NOMO-1 treated with dmso at 0.1 percent for 144 hours (cell line): Measurements from ENCODE around the gene DISC1.
"Not testable (repeated sequence)": the region's sequence is repeated elsewhere in the genome, so short reads cannot be mapped to it uniquely, and the experiment has no call there.

Source experiments
- DNase-seq: peaks from one replicate; lab custom pipeline; 2025; ENCODE audit not compliant: unreplicated experiment; lab: John Stamatoyannopoulos, UW

Gene DISC1

GRCh38 chr1:231724876-231725647 lies 98.5 kb downstream of the DISC1 start:
- DNase-seq: peak; percentile 7

DNA sequence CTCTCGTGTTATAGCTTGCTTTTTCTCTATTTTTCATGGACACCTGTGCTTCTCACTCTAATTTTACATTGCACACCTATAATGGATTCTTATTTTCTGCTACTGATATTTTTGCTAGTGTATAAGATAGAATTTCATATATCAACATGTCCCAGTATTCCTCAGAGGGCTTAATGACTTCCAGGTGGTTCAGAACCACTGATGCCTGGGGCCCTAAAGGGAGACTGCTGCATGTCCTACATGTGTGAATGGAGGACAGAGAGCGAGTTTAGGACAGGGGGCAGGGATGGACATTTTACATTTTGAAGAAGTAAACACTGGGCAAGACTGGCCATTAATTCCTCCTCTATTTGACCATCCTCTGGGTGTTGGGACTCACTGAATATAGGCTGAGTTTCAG lies 100.6 kb downstream of the DISC1 start:
- no peak for DNase-seq

DNA sequence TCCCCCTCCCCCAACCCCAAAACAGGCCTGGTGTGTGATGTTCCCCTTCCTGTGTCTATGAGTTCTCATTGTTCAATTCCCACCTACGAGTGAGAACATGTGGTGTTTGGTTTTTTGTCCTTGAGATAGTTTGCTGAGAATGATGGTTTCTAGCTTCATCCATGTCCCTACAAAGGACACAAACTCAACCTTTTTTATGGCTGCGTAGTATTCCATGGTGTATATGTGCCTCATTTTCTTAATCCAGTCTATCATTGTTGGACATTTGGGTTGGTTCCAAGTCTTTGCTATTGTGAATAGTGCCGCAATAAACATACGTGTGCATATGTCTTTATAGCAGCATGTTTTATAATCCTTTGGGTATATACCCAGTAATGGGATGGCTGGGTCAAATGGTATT lies 102.4 kb downstream of the DISC1 start:
- not testable (repeated sequence) for DNase-seq

DNA sequence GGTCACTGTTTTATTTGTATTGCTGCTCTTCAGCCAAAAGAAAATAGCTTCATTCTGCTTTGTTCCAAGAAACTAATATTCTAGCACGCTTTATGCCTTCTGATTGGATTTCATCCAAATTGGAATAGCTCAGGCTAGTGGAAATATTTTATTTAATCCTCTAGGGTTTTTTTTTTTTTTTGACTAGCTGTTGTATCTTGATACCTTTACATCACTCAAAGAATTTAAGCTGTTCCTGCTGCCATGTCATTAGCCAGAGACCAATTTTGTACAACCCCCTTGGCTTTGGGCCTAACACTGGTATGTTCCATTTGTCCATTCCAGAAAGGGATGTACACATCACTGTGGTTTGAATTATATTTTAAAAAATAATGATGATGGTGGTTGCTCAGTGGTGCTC lies 103.0 kb downstream of the DISC1 start:
- no peak for DNase-seq

- DNase-seq: no peak
These were observed 104.7 kb downstream of the DISC1 start for GRCh38 chr1:231731268-231731667.

DNA sequence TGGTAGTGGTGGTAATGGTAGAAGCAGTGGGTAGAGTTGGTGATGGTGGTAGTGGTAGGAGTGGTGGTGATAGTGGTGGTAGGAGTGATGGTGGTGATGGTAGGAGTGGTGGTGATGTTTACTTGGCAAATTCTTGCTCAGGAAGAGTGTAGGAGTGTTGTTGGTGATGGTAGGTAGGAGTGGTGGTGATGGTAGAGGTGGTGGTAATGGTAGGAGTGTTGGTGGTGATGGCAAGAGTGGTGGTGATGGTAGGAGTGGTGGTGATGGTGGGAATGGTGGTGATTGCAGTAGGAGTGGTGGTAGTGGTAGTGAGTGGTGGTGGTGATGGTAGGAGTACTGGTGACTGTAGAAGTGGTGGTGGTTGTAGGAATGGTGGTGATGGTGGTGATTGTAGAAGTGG lies 106.5 kb downstream of the DISC1 start:
- no peak for DNase-seq

DNA sequence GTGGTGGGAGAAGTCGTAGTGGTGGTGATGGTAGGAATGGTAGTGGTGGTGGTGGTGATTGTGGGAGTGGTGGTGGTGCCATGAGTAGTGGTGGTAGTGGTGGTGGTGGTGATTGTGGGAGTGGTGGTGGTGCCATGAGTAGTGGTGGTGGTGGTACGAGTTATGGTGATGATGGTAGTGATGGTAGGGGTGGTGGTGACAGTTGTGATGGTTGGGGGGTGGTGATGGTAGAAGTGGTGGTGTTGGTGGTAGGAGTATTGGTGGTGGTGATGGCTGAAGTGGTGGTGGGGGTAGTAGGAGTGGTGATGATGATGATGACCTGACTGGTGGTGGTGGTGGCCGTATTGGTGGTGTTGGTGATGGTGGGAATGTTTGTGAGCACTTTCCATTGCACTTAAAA lies 107.1 kb downstream of the DISC1 start:
- no peak for DNase-seq

DNA sequence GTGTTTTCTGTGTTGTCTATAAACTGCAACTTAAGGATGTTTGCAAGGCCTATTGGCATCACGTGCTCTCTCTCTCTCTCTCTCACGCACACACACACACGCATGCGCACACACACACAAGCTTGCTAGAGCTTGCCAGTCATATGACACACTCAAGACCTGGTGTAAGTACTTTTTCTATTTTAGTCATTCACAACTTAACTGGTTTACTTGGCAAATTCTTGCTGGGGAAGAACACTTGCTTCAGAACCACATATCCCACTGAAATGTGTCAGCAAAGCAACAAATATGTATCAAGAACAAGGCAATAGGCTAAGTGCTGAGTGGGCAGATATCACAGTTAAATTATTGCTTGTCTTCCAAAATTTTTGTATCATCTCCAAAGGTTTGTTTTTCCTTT lies 107.8 kb downstream of the DISC1 start:
- no peak for DNase-seq

- DNase-seq: no peak
These were observed 108.8 kb downstream of the DISC1 start for GRCh38 chr1:231735411-231735810.

DNA sequence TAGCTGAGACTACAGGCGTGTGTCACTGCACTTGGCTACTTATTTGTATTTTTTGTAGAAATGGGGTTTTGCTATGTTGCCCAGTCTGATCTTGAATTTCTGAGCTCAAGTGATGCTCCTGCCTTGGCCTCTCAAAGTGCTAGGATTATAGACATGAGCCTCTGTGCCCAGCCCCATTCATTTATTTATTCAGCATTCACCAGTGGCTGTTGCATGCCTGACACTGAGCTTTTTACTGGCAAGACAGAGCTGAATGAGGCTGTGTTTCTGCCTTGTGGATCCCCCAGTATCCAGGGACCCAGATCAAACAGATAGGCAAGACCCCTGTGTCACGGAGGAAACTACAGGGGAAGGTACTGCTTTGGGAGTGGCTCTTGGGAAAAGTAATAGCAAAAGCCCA lies 109.4 kb downstream of the DISC1 start:
- no peak for DNase-seq

GRCh38 chr1:231736464-231736863 lies 109.9 kb downstream of the DISC1 start:
- no peak for DNase-seq

DNA sequence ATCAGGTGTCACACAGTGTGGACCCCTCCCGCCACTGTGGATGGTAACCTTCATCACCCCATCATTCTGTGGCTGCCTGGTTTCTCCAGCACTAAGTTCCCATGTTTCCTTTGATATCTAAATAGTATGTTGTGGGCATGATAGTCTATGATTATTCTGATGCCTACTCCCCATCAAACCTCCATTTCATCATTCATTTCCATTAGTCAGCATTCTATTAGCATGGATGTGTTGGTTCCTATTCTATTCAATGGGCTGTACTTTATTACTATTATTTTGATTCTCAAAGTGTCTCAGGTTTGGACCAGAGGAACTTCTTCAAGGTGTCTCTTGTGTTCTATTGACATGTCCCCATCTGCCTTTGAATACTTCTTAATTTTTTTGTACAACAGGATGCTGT lies 112.0 kb downstream of the DISC1 start:
- no peak for DNase-seq

GRCh38 chr1:231743966-231744365 lies 117.4 kb downstream of the DISC1 start:
- DNase-seq: no peak

DNA sequence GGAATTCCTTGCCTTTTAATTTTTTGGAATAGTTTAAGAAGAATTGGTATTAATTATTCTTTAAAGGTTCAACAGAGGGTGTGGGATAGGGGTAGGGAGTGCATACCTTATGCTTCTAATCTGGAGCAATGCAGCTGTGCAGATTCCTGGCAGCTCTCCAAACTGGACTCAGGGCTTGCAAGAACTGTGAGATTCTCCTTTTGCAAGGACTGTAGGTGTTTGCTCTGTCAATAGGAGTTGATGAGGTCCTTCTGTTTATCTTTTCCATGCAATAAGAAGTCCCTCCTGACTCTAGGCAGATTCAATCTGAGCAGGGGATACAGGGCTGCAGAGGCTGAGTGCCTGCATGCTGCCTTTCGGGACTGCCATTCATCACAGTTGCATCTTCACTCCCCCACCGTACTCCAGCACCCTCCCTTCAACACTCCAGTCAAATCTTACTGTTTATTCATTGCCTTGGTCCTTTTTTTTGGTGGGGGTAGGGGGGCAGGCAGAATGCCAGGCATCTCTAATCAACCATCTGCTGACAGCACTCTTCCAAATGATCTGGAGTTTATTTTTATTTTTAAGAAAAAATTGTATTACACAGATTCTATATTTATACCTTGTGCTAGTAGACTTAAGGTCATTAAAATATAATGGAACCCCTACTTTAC lies 122.3 kb downstream of the DISC1 start:
- no peak for DNase-seq

DNA sequence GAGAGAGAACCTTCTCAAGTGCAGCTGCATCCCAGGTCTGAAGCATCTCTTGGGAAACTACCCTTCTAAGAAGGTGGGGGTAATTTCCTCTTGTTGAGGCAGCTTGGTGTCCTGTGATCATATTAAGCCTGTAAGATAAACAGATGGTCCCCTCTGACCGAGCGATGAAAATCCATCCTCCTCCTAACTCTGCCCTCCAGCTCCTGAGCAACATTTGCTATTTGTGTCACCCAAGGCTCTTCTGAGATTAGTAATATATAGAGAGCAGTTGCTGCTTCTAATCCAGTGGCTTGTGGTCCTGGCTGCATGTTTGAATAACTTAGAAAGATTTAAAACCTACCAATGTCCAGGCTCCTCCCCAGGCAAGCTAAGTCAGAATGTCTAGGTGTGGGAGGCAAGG lies 123.7 kb downstream of the DISC1 start:
- DNase-seq: no peak

- DNase-seq: peak; percentile 43
These were observed 124.3 kb downstream of the DISC1 start for GRCh38 chr1:231750818-231751362.

DNA sequence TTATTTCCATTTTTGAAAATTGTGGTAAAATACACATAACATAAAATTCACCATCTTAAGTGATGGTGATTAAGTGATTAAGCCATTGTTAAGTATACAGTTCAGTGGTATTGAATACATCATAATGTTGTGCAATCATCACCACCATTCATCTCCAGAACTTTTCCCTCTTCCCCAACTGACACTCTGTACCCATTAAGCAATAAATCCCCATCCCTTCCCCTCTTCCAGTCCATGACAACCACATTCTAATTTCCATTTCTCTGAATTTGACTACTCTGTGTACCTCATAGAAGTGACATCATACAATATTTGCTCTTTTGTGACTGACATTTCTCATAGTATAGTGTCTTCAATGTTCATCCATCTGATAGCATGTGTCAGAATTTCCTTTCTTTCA lies 124.8 kb downstream of the DISC1 start:
- DNase-seq: no peak

DNA sequence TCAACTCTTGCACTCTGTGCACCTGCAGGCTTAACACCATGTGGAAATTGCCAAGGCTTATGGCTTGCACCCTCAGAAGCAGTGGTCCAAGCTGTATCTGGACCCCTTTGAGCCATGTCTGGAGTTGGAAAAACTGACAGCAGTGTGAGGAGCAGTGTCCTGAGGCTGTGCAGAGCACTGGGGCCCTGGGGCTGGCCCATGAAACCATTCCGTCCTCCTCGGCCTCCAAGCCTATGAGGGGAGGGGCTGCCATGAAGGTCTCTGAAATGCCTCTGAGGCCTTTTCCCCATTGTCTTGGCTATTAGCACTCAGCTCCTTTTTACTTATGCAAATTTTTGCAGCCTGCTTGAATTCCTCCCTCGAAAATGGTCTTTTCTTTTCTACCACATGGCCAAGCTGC lies 126.7 kb downstream of the DISC1 start:
- no peak for DNase-seq

DNA sequence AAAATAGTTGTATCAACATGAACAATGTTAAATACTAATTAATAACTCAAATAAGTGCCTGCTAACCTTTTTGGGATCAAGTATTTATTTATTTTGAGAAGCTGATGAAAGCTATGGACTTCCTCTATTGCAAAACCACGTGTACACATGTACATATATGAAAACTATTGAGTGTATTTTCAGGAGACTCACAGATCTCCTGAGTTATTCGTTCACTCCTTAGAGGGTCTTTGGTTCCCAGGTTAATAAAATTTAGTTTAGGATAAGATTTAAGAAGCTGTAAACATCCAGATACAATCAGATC lies 130.5 kb downstream of the DISC1 start:
- DNase-seq: no peak

DNA sequence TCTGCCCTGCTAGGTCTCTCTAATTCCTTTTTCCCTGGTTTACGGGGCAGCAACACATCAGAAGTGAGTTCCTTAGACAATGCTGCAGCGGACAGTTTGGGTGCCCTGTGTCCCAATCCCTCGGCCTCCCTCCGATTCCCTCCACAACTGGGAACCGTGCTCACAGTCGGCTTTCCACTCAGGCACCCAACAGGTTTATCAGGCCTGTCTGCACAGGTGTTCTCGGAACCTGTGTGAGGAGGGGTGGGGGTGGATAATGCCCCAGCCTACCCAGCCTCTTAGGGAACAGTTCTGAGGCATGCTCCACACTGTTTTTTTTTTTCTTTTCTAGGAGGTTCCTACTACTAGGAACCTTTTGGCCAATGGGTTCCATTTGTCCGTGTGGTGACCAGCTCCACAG lies 131.2 kb downstream of the DISC1 start:
- no peak for DNase-seq

- no peak for DNase-seq
These were observed 134.7 kb downstream of the DISC1 start for GRCh38 chr1:231761252-231761651.

- no peak for DNase-seq
These were observed 135.4 kb downstream of the DISC1 start for GRCh38 chr1:231761747-231762541.
